Neural progenitor cell (in vitro differentiated cells): ENCODE data around the gene CTAGE6. TPM values are rescaled to one million over a fixed set of nuclear protein-coding genes. Genes with fewer than 3 reads are reported as not detected.
"Not testable (repeated sequence)": the region's sequence is repeated elsewhere in the genome, so short reads cannot be mapped to it uniquely, and the experiment has no call there.

Experiments
- DNase-seq: peaks from one replicate; pipeline ENCODE4 v3.0.0-alpha.2; 2016; ENCODE audit warnings: low spot score
- H2AFZ ChIP-seq: fragments of 200-600 bp; sonication (generic); replicated peaks from 2 replicates; pipeline ENCODE4 v1.6.1; 2016; ENCODE audit warnings: antibody characterized with exemption
- H3F3A ChIP-seq: fragments of 200-600 bp; sonication (generic); 2 replicates; pipeline ENCODE4 v1.6.1; 2016; ENCODE audit warnings: antibody characterized with exemption, low read depth
- H3K27ac ChIP-seq: fragments of 200-600 bp; sonication (generic); 2 replicates; pipeline ENCODE4 v1.5.1; 2016; ENCODE audit warnings: mild to moderate bottlenecking
- H3K27me3 ChIP-seq: fragments of 200-600 bp; sonication (generic); 2 replicates; pipeline ENCODE4 v1.6.1; 2016; ENCODE audit warnings: mild to moderate bottlenecking, moderate library complexity
- H3K36me3 ChIP-seq: fragments of 200-600 bp; sonication (generic); 2 replicates; pipeline ENCODE4 v1.5.1; 2016
- H3K4me1 ChIP-seq: fragments of 200-600 bp; sonication (generic); 2 replicates; pipeline ENCODE4 v1.6.1; 2016; ENCODE audit warnings: mixed run types
- H3K4me2 ChIP-seq: fragments of 200-600 bp; sonication (generic); 2 replicates; pipeline ENCODE4 v1.6.1; 2016
- H3K4me3 ChIP-seq: fragments of 200-600 bp; sonication (generic); 2 replicates; pipeline ENCODE4 v1.5.1; 2016
- H3K79me2 ChIP-seq: fragments of 200-600 bp; sonication (generic); 2 replicates; pipeline ENCODE4 v1.6.1; 2016; ENCODE audit warnings: low read depth
- H3K9ac ChIP-seq: fragments of 200-600 bp; sonication (generic); 2 replicates; pipeline ENCODE4 v1.6.1; 2016
- H3K9me3 ChIP-seq: fragments of 200-600 bp; sonication (generic); 2 replicates; pipeline ENCODE4 v1.5.1; 2016; ENCODE audit warnings: low read depth
- H4K20me1 ChIP-seq: fragments of 200-600 bp; sonication (generic); 2 replicates; pipeline ENCODE4 v1.6.1; 2016; ENCODE audit warnings: low read depth
- H3K27ac Mint-ChIP-seq: 3 replicates; pipeline ENCODE4 v1.8.0; 2021; ENCODE audit warnings: mixed read lengths
- H3K27me3 Mint-ChIP-seq: 2 replicates; pipeline ENCODE4 v1.8.0; 2022; ENCODE audit warnings: low read depth, mild to moderate bottlenecking, inconsistent platforms, moderate library complexity, mixed read lengths; ENCODE audit not compliant: insufficient read depth
- H3K36me3 Mint-ChIP-seq: 3 replicates; pipeline ENCODE4 v1.8.0; 2021; ENCODE audit warnings: mixed read lengths
- H3K4me1 Mint-ChIP-seq: 3 replicates; pipeline ENCODE4 v1.8.0; 2021; ENCODE audit warnings: mixed read lengths
- H3K4me3 Mint-ChIP-seq: 3 replicates; pipeline ENCODE4 v1.8.0; 2021; ENCODE audit warnings: mild to moderate bottlenecking, moderate library complexity, mixed read lengths
- H3K9me3 Mint-ChIP-seq: 3 replicates; pipeline ENCODE4 v1.8.0; 2020; ENCODE audit warnings: mixed read lengths
- total RNA-seq: library from RNA; depleted of rRNA; stranded (reverse); fragments of >200 nt; gene quantifications from 2 replicates; pipeline ENCODE4 v1.2.3, GENCODE V29; 2015; ENCODE audit warnings: low replicate concordance

CTAGE6 gene, protein sequence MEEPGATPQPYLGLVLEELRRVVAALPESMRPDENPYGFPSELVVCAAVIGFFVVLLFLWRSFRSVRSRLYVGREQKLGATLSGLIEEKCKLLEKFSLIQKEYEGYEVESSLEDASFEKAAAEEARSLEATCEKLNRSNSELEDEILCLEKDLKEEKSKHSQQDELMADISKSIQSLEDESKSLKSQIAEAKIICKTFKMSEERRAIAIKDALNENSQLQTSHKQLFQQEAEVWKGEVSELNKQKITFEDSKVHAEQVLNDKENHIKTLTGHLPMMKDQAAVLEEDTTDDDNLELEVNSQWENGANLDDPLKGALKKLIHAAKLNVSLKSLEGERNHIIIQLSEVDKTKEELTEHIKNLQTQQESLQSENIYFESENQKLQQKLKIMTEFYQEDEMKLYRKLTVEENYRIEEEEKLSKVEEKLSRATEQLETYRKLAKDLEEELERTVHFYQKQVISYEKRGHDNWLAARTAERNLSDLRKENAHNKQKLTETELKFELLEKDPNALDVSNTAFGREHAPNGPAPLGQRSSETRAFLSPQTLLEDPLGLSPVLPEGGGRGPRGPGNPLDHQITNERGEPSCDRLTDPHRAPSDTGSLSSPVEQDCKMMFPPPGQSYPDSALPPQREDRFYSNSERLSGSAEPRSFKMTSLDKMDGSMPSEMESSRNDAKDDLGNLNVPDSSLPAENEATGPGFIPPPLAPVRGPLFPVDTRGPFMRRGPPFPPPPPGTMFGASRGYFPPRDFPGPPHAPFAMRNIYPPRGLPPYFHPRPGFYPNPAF
- total RNA-seq: 0.07 TPM in 1 of 2 replicates, not detected in the other

DNA sequence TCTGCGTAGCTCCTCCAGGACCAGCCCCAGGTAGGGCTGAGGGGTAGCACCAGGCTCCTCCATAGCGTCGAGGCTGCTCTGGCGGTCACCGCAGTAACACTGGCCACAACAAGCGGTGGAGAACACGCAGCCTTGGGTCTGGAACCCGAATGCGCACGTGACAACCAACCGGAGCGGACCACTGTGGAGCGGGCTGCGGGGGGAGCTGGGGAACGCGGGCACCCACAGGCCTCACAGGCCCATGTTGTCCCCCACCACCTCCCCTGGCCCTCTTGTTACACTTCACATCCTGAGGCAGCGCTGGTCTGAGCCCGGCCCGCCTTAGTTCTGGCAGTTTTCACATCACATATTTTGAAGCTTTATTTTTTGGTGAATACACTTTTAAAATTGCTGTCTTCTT lies at the start of gene CTAGE6:
TSS of gene CTAGE6 (minus strand) at position 101 of the 400 bp plus-strand sequence. CDS start at position 63, 38 bp downstream.
- not testable (repeated sequence) for H3K4me3 ChIP-seq, H3K4me1 ChIP-seq, H3K9me3 ChIP-seq, H3K4me3 Mint-ChIP-seq, H3K36me3 ChIP-seq, H2AFZ ChIP-seq, H3K79me2 ChIP-seq, H3K9me3 Mint-ChIP-seq, H3K4me2 ChIP-seq, H3K27ac Mint-ChIP-seq, H3K4me1 Mint-ChIP-seq, H3K27me3 Mint-ChIP-seq, H4K20me1 ChIP-seq, H3F3A ChIP-seq, H3K9ac ChIP-seq, DNase-seq, H3K27ac ChIP-seq, H3K36me3 Mint-ChIP-seq, H3K27me3 ChIP-seq

DNA sequence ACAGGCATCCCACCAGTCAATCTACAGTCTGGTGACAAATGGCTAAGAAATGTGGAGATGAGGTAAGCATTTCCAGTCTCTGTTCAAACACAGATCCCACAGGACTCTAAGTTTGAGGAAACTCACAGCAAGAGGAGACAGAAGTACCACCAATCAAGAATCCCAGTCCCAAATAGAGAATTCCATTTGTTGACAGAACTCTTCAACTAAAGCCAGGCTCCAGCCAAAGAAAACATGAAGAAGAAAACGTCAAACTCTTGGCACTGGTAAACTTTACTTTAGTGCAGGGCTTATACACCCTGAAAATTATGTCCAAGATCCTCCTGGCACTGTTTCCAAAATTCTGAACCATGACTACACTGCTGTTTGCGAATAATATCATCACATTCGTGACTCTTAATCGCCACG lies 49.2 kb upstream of the CTAGE6 start:
- H3K4me3 ChIP-seq, H3K27ac ChIP-seq, H3K36me3 Mint-ChIP-seq, H3K27ac Mint-ChIP-seq, H3K27me3 ChIP-seq, H3K4me2 ChIP-seq, H3K9me3 ChIP-seq, H3K79me2 ChIP-seq, H2AFZ ChIP-seq, H3K4me1 Mint-ChIP-seq, H3F3A ChIP-seq, H3K9me3 Mint-ChIP-seq, H3K4me1 ChIP-seq, H3K27me3 Mint-ChIP-seq, H3K9ac ChIP-seq, H3K4me3 Mint-ChIP-seq, DNase-seq, H3K36me3 ChIP-seq, H4K20me1 ChIP-seq: not testable (repeated sequence)

DNA sequence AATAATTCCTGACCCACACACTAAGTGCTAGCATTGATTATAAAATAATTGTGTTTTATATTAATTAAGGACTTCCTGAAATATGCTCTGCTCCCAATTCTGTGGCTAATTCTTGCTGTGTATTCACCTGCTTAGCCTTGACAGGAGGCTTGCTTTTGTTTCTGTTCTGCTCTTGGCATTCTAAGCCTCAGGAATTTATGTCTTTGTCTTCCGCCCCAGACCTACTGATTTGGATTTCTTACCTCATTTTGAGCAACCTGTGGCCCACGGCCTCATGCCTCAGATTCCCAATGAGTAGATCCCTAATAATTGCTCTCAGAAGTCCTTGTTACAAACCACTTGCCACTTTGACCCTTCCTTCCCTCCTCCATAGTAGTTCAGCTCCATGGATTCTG lies 40.4 kb upstream of the CTAGE6 start:
- H3K27ac Mint-ChIP-seq, H3K79me2 ChIP-seq, H3F3A ChIP-seq, H3K9me3 ChIP-seq, H4K20me1 ChIP-seq, H3K4me3 ChIP-seq, H2AFZ ChIP-seq, H3K4me1 Mint-ChIP-seq, H3K4me1 ChIP-seq, H3K9ac ChIP-seq, H3K27ac ChIP-seq, H3K4me3 Mint-ChIP-seq, H3K9me3 Mint-ChIP-seq, H3K27me3 ChIP-seq, H3K4me2 ChIP-seq, H3K36me3 ChIP-seq, H3K36me3 Mint-ChIP-seq, H3K27me3 Mint-ChIP-seq, DNase-seq: not testable (repeated sequence)

DNA sequence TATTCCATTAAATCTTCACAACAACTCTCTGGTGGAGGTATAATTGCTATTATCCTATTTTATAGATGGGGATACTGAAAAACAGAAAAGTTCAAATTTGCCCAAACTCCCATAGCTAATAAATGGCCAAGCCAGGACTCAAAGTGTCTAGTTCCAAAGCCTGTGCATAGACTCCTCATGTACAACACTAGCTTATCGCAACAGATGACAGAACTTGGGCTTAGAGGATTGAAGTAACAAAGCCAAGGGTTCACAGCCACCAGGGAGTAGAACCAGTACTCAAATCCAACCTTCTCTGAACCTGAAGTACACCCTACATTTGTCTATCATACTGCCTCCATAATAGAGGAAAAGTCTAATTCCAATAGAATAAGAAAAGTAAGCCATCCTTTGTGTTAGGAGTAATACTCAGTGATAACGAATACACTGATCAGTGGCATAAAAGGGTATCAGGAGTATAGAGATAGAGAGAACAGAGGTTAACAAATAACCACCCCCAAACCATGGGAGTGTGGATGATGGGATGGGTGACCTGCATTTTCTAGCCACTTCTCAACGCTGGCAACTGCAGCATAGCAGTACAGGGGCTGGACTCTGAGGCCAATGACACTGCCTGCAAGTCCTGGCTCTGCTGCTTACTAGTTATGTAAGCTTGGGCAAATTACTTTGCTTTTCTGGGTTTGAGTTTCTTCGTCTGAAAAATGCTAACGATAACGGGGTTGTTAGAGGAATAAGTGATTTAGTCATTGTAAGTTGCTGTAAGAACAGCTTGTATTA lies 39.8 kb upstream of the CTAGE6 start:
- not testable (repeated sequence) for H3K9me3 Mint-ChIP-seq, H3K27ac Mint-ChIP-seq, H3K4me2 ChIP-seq

DNA sequence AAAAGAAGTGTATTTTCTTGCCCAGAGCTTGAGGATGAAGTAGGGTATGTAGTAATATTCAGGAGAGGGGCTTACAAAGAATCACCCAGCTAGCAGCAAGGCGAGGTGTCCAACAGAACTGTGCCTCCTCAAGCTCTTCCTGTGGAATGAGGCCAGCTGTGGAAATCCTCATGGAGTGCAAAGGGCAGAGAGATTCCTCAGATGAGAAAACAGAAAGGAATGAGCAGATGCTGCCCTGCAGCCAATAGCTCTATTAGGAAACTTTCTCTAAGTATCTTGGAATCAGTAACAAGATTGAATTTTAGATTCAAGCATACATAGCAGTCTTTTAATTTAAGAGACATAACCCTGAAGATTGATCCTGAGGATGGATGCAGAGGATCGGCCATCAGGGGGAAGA lies 38.2 kb upstream of the CTAGE6 start:
- H2AFZ ChIP-seq, H3K27me3 ChIP-seq, H3F3A ChIP-seq, H4K20me1 ChIP-seq, H3K4me2 ChIP-seq, H3K27me3 Mint-ChIP-seq, H3K36me3 ChIP-seq, H3K9me3 Mint-ChIP-seq, H3K36me3 Mint-ChIP-seq, H3K27ac ChIP-seq, H3K9ac ChIP-seq, H3K4me3 ChIP-seq, H3K4me1 ChIP-seq, H3K4me3 Mint-ChIP-seq, H3K79me2 ChIP-seq, H3K27ac Mint-ChIP-seq, DNase-seq, H3K4me1 Mint-ChIP-seq, H3K9me3 ChIP-seq: not testable (repeated sequence)

More for the DNA sequence above, 39.8 kb upstream of the CTAGE6 start:
- H3K4me3 ChIP-seq, H3K36me3 ChIP-seq, H3K79me2 ChIP-seq, H2AFZ ChIP-seq, H4K20me1 ChIP-seq, H3K9me3 ChIP-seq, H3K27me3 ChIP-seq, H3K36me3 Mint-ChIP-seq, H3K9ac ChIP-seq, H3K4me1 ChIP-seq, H3K27ac ChIP-seq, DNase-seq, H3F3A ChIP-seq, H3K27me3 Mint-ChIP-seq, H3K4me1 Mint-ChIP-seq, H3K4me3 Mint-ChIP-seq: not testable (repeated sequence)

DNA sequence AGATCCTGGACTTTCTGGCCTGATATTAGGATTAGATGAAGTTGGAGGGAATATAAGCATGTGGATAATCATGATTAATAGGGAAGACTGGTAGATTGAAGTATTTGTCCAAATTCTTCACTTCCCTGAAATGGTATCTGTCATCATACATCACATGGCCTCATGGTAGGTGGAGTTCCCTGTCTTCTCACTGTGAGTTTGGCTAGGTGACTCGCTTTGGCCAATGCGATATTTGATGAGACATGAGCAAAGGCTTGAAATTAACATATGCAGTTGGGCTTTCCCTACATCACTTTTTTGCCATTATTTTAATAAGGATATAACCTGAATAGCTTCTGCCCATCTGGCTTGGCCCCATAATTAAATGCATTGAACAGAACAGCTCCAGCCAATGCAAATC lies 35.1 kb upstream of the CTAGE6 start:
- H3K27me3 Mint-ChIP-seq, H3K27ac Mint-ChIP-seq, DNase-seq, H3K27me3 ChIP-seq, H3K36me3 ChIP-seq, H3K4me1 ChIP-seq, H3K4me3 Mint-ChIP-seq, H3K27ac ChIP-seq, H3K4me1 Mint-ChIP-seq, H3K4me3 ChIP-seq, H3K79me2 ChIP-seq, H2AFZ ChIP-seq, H3K36me3 Mint-ChIP-seq, H3K9me3 ChIP-seq, H3K4me2 ChIP-seq, H3K9me3 Mint-ChIP-seq, H3F3A ChIP-seq, H4K20me1 ChIP-seq, H3K9ac ChIP-seq: not testable (repeated sequence)

DNA sequence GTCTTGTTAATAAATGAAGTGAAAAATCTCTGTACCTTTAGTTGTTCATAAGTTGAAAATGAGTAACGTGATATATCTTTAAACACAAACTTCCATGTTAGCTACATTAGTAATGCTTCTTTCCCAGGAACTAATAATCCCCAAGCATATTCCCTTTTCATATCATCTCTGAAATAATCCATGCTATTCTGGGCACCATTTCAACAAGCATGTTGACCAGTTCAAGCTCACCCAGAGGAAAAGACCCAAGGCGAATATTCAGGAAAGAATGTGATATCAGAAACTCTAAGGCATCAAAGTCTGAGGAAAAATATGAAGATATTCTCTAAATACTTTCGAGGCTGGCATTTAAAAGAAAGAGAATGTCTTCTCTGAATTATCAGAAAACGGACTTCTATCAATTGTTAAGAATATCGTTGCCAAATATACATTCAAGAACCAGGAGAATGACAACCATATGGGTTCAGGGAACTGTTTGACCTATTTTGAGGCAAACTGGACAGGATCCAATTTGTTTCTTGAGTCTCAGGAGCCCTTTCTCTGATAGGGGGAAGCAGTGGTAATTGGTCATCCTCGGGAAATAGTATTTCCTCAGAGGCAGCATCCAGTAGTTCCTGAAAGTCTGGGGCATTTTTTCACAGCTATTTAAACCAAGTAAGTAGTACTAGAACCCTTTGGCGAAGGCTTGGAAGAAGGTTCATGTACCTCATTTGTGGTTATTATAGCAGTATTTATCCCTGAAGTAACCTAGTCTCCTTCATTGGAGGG lies 28.1 kb upstream of the CTAGE6 start:
- not testable (repeated sequence) for H3K9me3 Mint-ChIP-seq, H3K4me3 ChIP-seq, H3F3A ChIP-seq, H3K36me3 ChIP-seq, H3K4me1 ChIP-seq, H3K27me3 ChIP-seq, H3K27ac ChIP-seq, H3K9ac ChIP-seq, DNase-seq, H3K27me3 Mint-ChIP-seq, H4K20me1 ChIP-seq, H3K4me1 Mint-ChIP-seq, H3K27ac Mint-ChIP-seq, H3K79me2 ChIP-seq, H3K4me2 ChIP-seq, H2AFZ ChIP-seq, H3K4me3 Mint-ChIP-seq, H3K36me3 Mint-ChIP-seq, H3K9me3 ChIP-seq
